Spleen (tissue), 7 donors: ENCODE measurements around the gene ARID5A.

Experiments used
- CTCF ChIP-seq, 11 experiments: fragments of 200-600 bp in 7 of 11; fragments of 450-650 bp in 4 of 11; sonication (generic) in 4 of 11; IDR thresholded peaks in 8 of 11; conservative IDR thresholded peaks in 3 of 11; 1 replicate in 7 of 11; 2 replicates in 4 of 11; pipeline versions ENCODE4 v1.4.0 to v1.8.0; 2016 to 2021; ENCODE audit warnings: antibody characterized with exemption in 11 of 11, inconsistent platforms in 4 of 11, mild to moderate bottlenecking in 1 of 11
- POLR2A ChIP-seq, 3 donors: fragments of 450-650 bp; IDR thresholded peaks; one replicate each; pipeline ENCODE4 v1.5.1; 2017; ENCODE audit warnings: antibody characterized with exemption in 3 of 3, mild to moderate bottlenecking in 1 of 3
- donor health status: DM: no; HTN: no; CAD: no; lungs with moderate emphysema.
- donor health status: DM: no; HTN: no; CAD: no.
- donor health status: DM: no; HTN: no; CAD: no.

- TF ChIP-seq CTCF (IDR thresholded peaks at IDR 0.05 in 8 of 11, conservative IDR thresholded peaks at IDR 0.05 in 3 of 11) = no peak
- TF ChIP-seq POLR2A (IDR thresholded peaks at IDR 0.05) = no peak
Measured at GRCh38 chr2:96540136-96540535, 3.6 kb downstream of the ARID5A start.
